Measurements from ENCODE around the gene CADM2. TPM values are rescaled to one million over a fixed set of nuclear protein-coding genes. Genes with fewer than 3 reads are reported as not detected.

CADM2 gene
- total and polyA plus RNA-seq, 3 donors from 2014 or later: 1.3 to 4.0 (median 2.7) TPM

GRCh38 chr3:85821130-85821756, 862.5 kb downstream of the CADM2 start:
- no peak overlapping the region for H3K27ac ChIP-seq
- H3K9me3 ChIP-seq: no peaks in the 10 kb centered on the region
- TF ChIP-seq CTCF (IDR thresholded peaks at IDR 0.05): peak in 2 of 3 experiments; percentile 28 to 35
- no peak for TF ChIP-seq POLR2A (IDR thresholded peaks at IDR 0.05)
- H3K27me3 ChIP-seq: no peaks in the 10 kb centered on the region
- intact Hi-C loops (cut with DNase I; ENCODE audit: low total_unique reads): no loop called here
- H3K36me3 ChIP-seq (ENCODE audit: low read depth, missing control alignments): no peaks in the 10 kb centered on the region
- DNase-seq: peak; percentile 60
- H3K4me3 ChIP-seq: no peak overlapping the region
- H3K4me1 ChIP-seq: no peaks in the 10 kb centered on the region
- WGBS, 2 donors: 70 to 72% methylated on average over 1 of the region's 1 CpG

DNA sequence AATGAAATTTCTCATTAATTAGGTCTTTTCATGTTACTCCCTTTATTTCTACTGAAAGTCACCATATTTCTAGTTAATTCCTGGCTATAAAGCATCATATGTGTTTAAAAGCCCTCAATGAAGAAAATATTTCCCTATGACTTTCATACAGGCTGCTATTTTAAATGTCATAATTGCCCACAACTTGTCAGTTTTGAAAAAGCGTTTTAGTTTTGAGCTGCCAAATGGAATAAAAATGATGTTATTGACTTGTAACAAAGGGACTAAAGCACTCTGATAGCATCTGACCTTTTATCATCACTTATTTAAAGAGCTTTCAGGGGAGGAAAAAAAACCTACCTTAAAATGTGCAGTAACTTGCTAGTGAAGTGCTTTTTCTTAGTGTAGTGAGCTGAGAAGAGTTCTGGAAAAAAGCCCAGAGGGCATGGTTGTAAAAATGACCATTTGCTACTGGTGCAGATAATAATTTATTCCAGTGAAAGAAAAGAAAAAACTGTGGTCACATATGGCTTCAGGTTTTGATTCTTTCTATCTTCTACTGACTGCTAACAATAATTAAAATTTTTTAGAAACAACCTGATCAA, 877.2 kb downstream of the CADM2 start:
- H3K9me3 ChIP-seq: no peaks in the 10 kb centered on the region
- TF ChIP-seq POLR2A (IDR thresholded peaks at IDR 0.05): no peak
- TF ChIP-seq CTCF (IDR thresholded peaks at IDR 0.05): no peak
- no peak overlapping the region for H3K4me3 ChIP-seq
- intact Hi-C loops (cut with DNase I; ENCODE audit: low total_unique reads): no loop called here
- no peak for DNase-seq
- no peaks in the 10 kb centered on the region for H3K27me3 ChIP-seq
- H3K4me1 ChIP-seq: no peaks in the 10 kb centered on the region
- H3K36me3 ChIP-seq (ENCODE audit: low read depth, missing control alignments): no peaks in the 10 kb centered on the region
- WGBS, 2 donors: 81 to 86% methylated on average over 1 of the region's 1 CpG
- H3K27ac ChIP-seq: no peak overlapping the region

DNA sequence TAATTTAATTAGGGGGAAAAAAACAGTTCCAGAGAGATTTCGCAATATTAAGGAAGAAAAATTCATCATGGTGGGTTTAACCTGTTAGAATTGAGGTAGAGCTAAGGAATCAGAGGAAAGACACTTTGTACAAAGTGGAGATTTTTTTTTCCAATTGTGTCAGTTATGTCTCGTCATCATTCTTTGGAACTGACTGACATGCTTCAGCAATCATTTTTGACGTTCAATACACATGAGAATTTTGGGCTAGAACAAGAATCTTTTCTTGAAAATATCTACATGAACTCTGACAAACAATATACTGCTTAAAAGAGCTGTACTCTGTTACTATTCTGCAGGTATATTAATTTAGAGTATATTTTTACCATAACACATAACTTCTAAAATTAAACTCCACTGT, 878.6 kb downstream of the CADM2 start:
- TF ChIP-seq CTCF (IDR thresholded peaks at IDR 0.05): no peak
- Histone ChIP-seq H3K36me3 (ENCODE audit: low read depth, missing control alignments) (no peaks in the 10 kb centered on the region), H3K27ac (no peak overlapping the region), H3K9me3 (no peaks in the 10 kb centered on the region), H3K4me1 (no peaks in the 10 kb centered on the region), H3K4me3 (no peak overlapping the region), H3K27me3 (no peaks in the 10 kb centered on the region)
- intact Hi-C loops (cut with DNase I; ENCODE audit: low total_unique reads): no loop called here
- 87 to 88% methylated on average over 3 of the region's 3 CpGs for WGBS, 2 donors
- no peak for DNase-seq

DNA sequence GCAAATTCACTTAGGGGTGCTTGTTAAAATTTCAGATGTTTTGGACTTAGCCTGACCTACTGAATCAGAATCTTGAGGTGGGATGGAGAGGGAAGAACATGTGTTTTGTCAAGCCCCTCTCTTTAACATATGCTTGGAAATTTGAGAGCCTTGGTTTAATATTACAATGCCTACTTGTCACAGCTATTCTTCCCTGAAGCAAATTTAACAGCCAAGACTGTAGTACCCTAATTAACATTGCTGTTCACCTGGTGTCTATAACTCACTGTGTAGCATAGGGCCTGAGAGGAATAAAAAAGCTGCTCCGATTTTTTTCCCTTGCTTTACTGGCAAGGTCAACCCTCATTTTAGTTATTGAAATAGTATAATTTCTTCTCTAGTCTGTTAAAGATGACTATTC, 880.1 kb downstream of the CADM2 start:
- intact Hi-C loops (cut with DNase I; ENCODE audit: low total_unique reads): no loop called here
- Histone ChIP-seq H3K4me3 (no peak overlapping the region), H3K27me3 (no peaks in the 10 kb centered on the region), H3K9me3 (no peaks in the 10 kb centered on the region), H3K27ac (no peak overlapping the region), H3K4me1 (no peaks in the 10 kb centered on the region), H3K36me3 (ENCODE audit: low read depth, missing control alignments) (no peaks in the 10 kb centered on the region)
- 71 to 76% methylated on average over 1 of the region's 1 CpG for WGBS, 2 donors
- TF ChIP-seq POLR2A (IDR thresholded peaks at IDR 0.05) (no peak), CTCF (IDR thresholded peaks at IDR 0.05) (no peak)
- DNase-seq: no peak

DNA sequence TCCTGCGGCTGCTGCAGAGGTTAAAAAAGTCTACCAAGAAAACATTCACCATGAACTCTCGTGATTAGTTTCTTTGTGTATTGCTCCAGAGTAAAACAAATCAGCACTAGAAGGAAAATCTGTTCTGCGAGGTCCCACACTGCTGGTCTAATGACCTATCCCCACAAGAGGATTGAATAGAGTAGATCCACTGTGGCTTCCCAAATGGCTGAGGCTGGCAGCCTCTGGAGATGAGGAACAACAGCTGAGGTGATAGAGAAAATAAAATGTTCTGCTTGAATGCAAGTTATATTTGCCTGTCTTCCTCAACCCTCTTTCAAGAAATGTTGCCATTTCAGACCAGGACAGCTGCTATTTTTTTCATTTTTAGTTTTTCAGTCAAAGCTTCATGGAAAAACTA, 883.3 kb downstream of the CADM2 start:
- H3K27ac ChIP-seq: no peak overlapping the region
- WGBS, 2 donors: 88 to 90% methylated on average over 3 of the region's 3 CpGs
- no peaks in the 10 kb centered on the region for H3K9me3 ChIP-seq
- no peak for DNase-seq
- no peaks in the 10 kb centered on the region for H3K27me3 ChIP-seq
- intact Hi-C loops (cut with DNase I; ENCODE audit: low total_unique reads): no loop called here
- TF ChIP-seq POLR2A (IDR thresholded peaks at IDR 0.05): no peak
- no peaks in the 10 kb centered on the region for H3K4me1 ChIP-seq
- H3K36me3 ChIP-seq (ENCODE audit: low read depth, missing control alignments): no peaks in the 10 kb centered on the region
- no peak overlapping the region for H3K4me3 ChIP-seq
